Measurements from ENCODE around the gene CYB5A. TPM values are rescaled to one million over a fixed set of nuclear protein-coding genes. Genes with fewer than 3 reads are reported as not detected.

The CYB5A gene
- total and polyA plus RNA-seq, 9 of the 15 experiments (the other 6 are each of a cell fraction or from before 2014, with no cell fraction given) = 11.9 to 22.6 (median 14.1) TPM

GRCh38 chr18:74336656-74337055 is 44.9 kb upstream of the CYB5A start (continued):
- TF ChIP-seq ZNF318 (IDR thresholded peaks at IDR 0.05; ENCODE audit: borderline replicate concordance in 1 of 2, low read depth in 1 of 2) (no peak), PBX2 (CRISPR knock-in tag; IDR thresholded peaks at IDR 0.05; ENCODE audit: low read depth) (no peak), PBX2 (tag; conservative IDR thresholded peaks at IDR 0.05; ENCODE audit: low read depth) (no peak)
